Measurements from ENCODE around the gene UBE2I. TPM values are rescaled to one million over a fixed set of nuclear protein-coding genes. Genes with fewer than 3 reads are reported as not detected.
"Not testable (repeated sequence)": the region's sequence is repeated elsewhere in the genome, so short reads cannot be mapped to it uniquely, and the experiment has no call there.

The UBE2I gene
- total RNA-seq, 4 donors from 2014 or later, result 54.1 to 119 (median 107) TPM

GRCh38 chr16:1271380-1271723 is 38.1 kb upstream of the UBE2I start:
- DNase-seq, result no peak
- H3K4me1 ChIP-seq, result peaks cover 0 to 12% (median 4%) of the 10 kb centered on the region in 4 donors
- H3K4me3 ChIP-seq, result no peak overlapping the region
- TF ChIP-seq CTCF (IDR thresholded peaks at IDR 0.05) (no peak), POLR2A (IDR thresholded peaks at IDR 0.05) (no peak)
- H3K9me3 ChIP-seq, result no peaks in the 10 kb centered on the region
- no peaks in the 10 kb centered on the region for H3K27me3 ChIP-seq
- H3K36me3 ChIP-seq, result no peaks in the 10 kb centered on the region
- H3K27ac ChIP-seq, result no peak overlapping the region

- not testable (repeated sequence) for H3K36me3 ChIP-seq, H3K27me3 ChIP-seq, H3K9me3 ChIP-seq, H3K4me3 ChIP-seq, H3K27ac ChIP-seq
- H3K4me1 ChIP-seq, result peaks cover 0 to 12% (median 4%) of the 10 kb centered on the region in 4 donors
- peak in 2 of 3 donors; percentile 60 to 74 for DNase-seq
These were observed 37.6 kb upstream of the UBE2I start for GRCh38 chr16:1271724-1272413.

GRCh38 chr16:1272453-1273198 is 36.8 kb upstream of the UBE2I start:
- H3K27ac ChIP-seq, result no peak overlapping the region
- peaks cover 0 to 12% (median 4%) of the 10 kb centered on the region in 4 donors for H3K4me1 ChIP-seq
- H3K36me3 ChIP-seq, result no peaks in the 10 kb centered on the region
- DNase-seq, result no peak
- no peaks in the 10 kb centered on the region for H3K27me3 ChIP-seq
- TF ChIP-seq POLR2A (IDR thresholded peaks at IDR 0.05) (no peak), CTCF (IDR thresholded peaks at IDR 0.05) (no peak)
- no peaks in the 10 kb centered on the region for H3K9me3 ChIP-seq
- H3K4me3 ChIP-seq, result no peak overlapping the region

GRCh38 chr16:1273816-1274215 is 35.6 kb upstream of the UBE2I start:
- TF ChIP-seq POLR2A (IDR thresholded peaks at IDR 0.05) (no peak), CTCF (IDR thresholded peaks at IDR 0.05) (no peak)
- no peaks in the 10 kb centered on the region for H3K36me3 ChIP-seq
- H3K27me3 ChIP-seq, result no peaks in the 10 kb centered on the region
- no peak overlapping the region for H3K27ac ChIP-seq
- H3K4me1 ChIP-seq, result peaks cover 0 to 12% (median 4%) of the 10 kb centered on the region in 4 donors
- H3K9me3 ChIP-seq, result no peaks in the 10 kb centered on the region
- DNase-seq, result no peak
- no peak overlapping the region for H3K4me3 ChIP-seq

GRCh38 chr16:1274767-1275166 is 34.7 kb upstream of the UBE2I start:
- no peak for DNase-seq
- peaks cover 0 to 12% (median 4%) of the 10 kb centered on the region in 4 donors for H3K4me1 ChIP-seq
- no peak for TF ChIP-seq CTCF (IDR thresholded peaks at IDR 0.05)
- no peak for TF ChIP-seq POLR2A (IDR thresholded peaks at IDR 0.05)
- H3K9me3 ChIP-seq, result no peaks in the 10 kb centered on the region
- H3K4me3 ChIP-seq, result no peak overlapping the region
- no peaks in the 10 kb centered on the region for H3K36me3 ChIP-seq
- H3K27me3 ChIP-seq, result no peaks in the 10 kb centered on the region
- no peak overlapping the region for H3K27ac ChIP-seq

GRCh38 chr16:1275791-1276579 is 33.5 kb upstream of the UBE2I start:
- Histone ChIP-seq H3K9me3 (no peaks in the 10 kb centered on the region), H3K4me3 (no peak overlapping the region), H3K27ac (no peak overlapping the region), H3K36me3 (no peaks in the 10 kb centered on the region), H3K27me3 (no peaks in the 10 kb centered on the region), H3K4me1 (peaks cover 0 to 12% (median 4%) of the 10 kb centered on the region in 4 donors)
- DNase-seq, result no peak
- TF ChIP-seq POLR2A (IDR thresholded peaks at IDR 0.05) (no peak), CTCF (IDR thresholded peaks at IDR 0.05) (no peak)

All from Peyer's patch (tissue), 4 donors.